ENCODE measurements around the gene AGAP1.

The AGAP1 gene

DNA sequence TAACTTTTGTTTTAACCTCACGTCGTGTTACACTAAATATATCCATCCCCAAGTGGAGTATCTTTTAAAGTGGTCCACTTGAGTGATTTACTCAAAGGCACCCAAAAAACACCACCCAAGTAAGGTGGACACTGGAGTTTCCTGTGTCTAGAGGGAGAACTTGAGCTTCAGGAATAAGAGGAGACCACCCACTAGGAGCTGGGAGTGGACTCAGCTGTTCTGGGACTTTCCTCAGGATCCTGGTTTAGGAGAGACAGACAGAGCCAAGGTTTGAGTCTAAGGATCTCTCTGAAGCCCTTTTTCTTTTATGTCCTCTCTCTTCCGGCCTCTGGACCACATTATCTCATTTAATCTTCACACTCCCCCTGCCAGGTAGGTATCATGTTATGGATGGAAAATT, 523.6 kb downstream of the AGAP1 start:
- no peaks in the 10 kb centered on the region for H3K9me3 ChIP-seq (ENCODE audit: control insufficient read depth in 2 of 2, low read length in 2 of 2)

DNA sequence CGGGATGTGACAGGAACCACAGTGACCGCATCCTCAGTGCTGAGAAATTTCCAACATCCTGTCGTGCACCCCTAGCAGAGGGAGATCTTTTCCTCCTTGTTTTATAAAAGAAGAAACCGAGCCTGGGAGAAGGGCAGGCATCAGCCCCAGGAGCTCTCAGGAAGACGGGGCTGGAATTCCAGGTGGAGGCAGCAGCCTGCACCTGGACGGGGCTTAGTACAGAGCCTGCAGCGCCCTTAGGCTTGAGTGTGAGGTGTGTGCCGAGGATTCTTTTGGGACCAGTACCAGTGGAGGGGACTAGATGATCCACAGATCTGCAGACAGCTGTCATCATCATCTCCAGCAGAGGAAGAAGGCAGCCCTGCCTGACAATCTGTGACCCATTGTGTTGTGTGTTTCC, 525.6 kb downstream of the AGAP1 start:
- no peak overlapping the region for H3K27ac ChIP-seq (ENCODE audit: low read depth in 2 of 2, low read length in 2 of 2)
- H3K9ac ChIP-seq (ENCODE audit: low read depth in 1 of 2, low read length in 2 of 2) = no peak overlapping the region
- H3K9me3 ChIP-seq (ENCODE audit: control insufficient read depth in 2 of 2, low read length in 2 of 2) = no peaks in the 10 kb centered on the region
- H3K27me3 ChIP-seq (ENCODE audit: control insufficient read depth in 2 of 2, insufficient read depth in 2 of 2, low read length in 2 of 2) = no peaks in the 10 kb centered on the region
- peaks cover 3 to 4% of the 10 kb centered on the region in 2 donors for H3K36me3 ChIP-seq (ENCODE audit: control insufficient read depth in 2 of 2, insufficient read depth in 2 of 2, low read length in 2 of 2)
- H3K4me3 ChIP-seq (ENCODE audit: low read length in 2 of 2) = no peak overlapping the region
- H3K4me1 ChIP-seq (ENCODE audit: control insufficient read depth in 2 of 2, insufficient read depth in 2 of 2, low read length in 2 of 2) = no peaks in the 10 kb centered on the region

More for the DNA sequence above, 523.6 kb downstream of the AGAP1 start:
- H3K9ac ChIP-seq (ENCODE audit: low read depth in 1 of 2, low read length in 2 of 2) = no peak overlapping the region
- no peak overlapping the region for H3K4me3 ChIP-seq (ENCODE audit: low read length in 2 of 2)
- H3K4me1 ChIP-seq (ENCODE audit: control insufficient read depth in 2 of 2, insufficient read depth in 2 of 2, low read length in 2 of 2) = no peaks in the 10 kb centered on the region
- no peak overlapping the region for H3K27ac ChIP-seq (ENCODE audit: low read depth in 2 of 2, low read length in 2 of 2)
- no peaks in the 10 kb centered on the region for H3K27me3 ChIP-seq (ENCODE audit: control insufficient read depth in 2 of 2, insufficient read depth in 2 of 2, low read length in 2 of 2)
- H3K36me3 ChIP-seq (ENCODE audit: control insufficient read depth in 2 of 2, insufficient read depth in 2 of 2, low read length in 2 of 2) = peaks cover 3 to 4% of the 10 kb centered on the region in 2 donors

DNA sequence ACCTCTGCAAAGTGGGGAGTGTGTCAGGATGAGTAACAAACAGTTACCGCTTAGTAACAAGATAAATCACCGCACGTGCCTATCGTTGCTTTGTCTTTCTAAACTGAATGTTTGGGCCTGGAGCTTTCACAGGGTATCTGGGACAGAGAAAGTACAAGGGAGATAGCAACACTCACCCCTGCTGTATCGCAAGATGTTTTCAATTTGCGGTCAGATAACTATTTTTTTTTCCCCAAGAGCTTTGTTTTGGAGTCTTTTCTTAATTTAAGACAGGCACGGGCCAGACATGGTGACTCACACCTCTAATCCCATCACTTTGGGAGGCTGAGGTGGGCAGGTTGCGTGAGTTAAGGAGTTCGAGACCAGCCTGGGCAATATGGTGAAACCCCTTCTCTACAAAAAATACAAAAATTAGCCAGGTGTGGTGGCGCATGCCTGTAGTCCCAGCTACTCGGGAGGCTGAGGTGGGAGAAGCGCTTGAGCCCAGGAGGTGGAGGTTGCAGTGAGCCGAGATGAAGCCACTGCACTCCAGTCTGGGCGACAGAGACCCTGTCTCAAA, 527.7 kb downstream of the AGAP1 start:
- Histone ChIP-seq H3K27ac (ENCODE audit: low read depth in 2 of 2, low read length in 2 of 2) (no peak overlapping the region), H3K9ac (ENCODE audit: low read depth in 1 of 2, low read length in 2 of 2) (no peak overlapping the region), H3K27me3 (ENCODE audit: control insufficient read depth in 2 of 2, insufficient read depth in 2 of 2, low read length in 2 of 2) (no peaks in the 10 kb centered on the region), H3K4me1 (ENCODE audit: control insufficient read depth in 2 of 2, insufficient read depth in 2 of 2, low read length in 2 of 2) (no peaks in the 10 kb centered on the region), H3K4me3 (ENCODE audit: low read length in 2 of 2) (no peak overlapping the region), H3K36me3 (ENCODE audit: control insufficient read depth in 2 of 2, insufficient read depth in 2 of 2, low read length in 2 of 2) (peaks cover 3 to 4% of the 10 kb centered on the region in 2 donors), H3K9me3 (ENCODE audit: control insufficient read depth in 2 of 2, low read length in 2 of 2) (no peaks in the 10 kb centered on the region)

DNA sequence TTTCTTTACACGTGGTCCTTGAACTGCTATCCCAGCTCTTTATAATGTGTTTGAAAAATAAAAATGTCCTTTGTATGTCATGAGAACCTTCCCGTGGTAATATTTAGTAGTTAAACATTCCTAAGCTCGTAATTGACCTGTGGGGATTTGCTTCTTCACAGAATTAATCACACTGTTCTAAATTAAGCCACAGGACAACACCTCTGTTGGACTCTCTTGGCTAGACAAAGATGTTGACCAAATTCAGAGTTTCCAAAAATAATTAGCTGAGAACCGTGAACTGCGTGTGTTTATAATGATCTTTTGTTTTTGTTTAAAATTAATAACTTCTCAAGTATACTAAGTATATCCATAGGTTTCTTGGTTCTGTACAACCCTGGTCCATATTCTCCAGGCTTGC, 528.3 kb downstream of the AGAP1 start:
- Histone ChIP-seq H3K27ac (ENCODE audit: low read depth in 2 of 2, low read length in 2 of 2) (no peak overlapping the region), H3K4me1 (ENCODE audit: control insufficient read depth in 2 of 2, insufficient read depth in 2 of 2, low read length in 2 of 2) (no peaks in the 10 kb centered on the region), H3K4me3 (ENCODE audit: low read length in 2 of 2) (no peak overlapping the region), H3K36me3 (ENCODE audit: control insufficient read depth in 2 of 2, insufficient read depth in 2 of 2, low read length in 2 of 2) (peaks cover 3 to 4% of the 10 kb centered on the region in 2 donors), H3K27me3 (ENCODE audit: control insufficient read depth in 2 of 2, insufficient read depth in 2 of 2, low read length in 2 of 2) (no peaks in the 10 kb centered on the region), H3K9ac (ENCODE audit: low read depth in 1 of 2, low read length in 2 of 2) (no peak overlapping the region), H3K9me3 (ENCODE audit: control insufficient read depth in 2 of 2, low read length in 2 of 2) (no peaks in the 10 kb centered on the region)

DNA sequence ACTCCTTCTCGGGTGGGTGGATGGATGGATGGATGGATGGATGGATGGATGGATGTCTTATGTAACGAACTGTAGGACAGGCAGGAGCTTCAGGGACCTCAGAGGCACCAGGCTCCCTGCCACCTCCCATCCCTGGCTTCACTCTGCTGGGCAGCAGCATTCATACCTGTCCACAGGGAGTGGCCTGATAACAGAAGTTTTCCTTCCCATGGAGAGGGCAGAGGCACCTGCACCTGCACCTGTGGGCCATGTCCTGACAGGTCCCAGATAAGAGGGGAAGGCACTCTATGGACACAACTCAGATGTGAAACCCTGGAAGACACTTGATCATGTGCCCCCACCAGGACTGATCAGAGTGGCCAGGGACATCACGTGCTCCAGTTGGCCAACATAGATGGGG, 532.0 kb downstream of the AGAP1 start:
- H3K36me3 ChIP-seq (ENCODE audit: control insufficient read depth in 2 of 2, insufficient read depth in 2 of 2, low read length in 2 of 2) = peaks cover 4 to 5% of the 10 kb centered on the region in 2 donors
- H3K9me3 ChIP-seq (ENCODE audit: control insufficient read depth in 2 of 2, low read length in 2 of 2) = no peaks in the 10 kb centered on the region
- H3K9ac ChIP-seq (ENCODE audit: low read depth in 1 of 2, low read length in 2 of 2) = no peak overlapping the region
- H3K27me3 ChIP-seq (ENCODE audit: control insufficient read depth in 2 of 2, insufficient read depth in 2 of 2, low read length in 2 of 2) = no peaks in the 10 kb centered on the region
- H3K4me3 ChIP-seq (ENCODE audit: low read length in 2 of 2) = no peak overlapping the region
- H3K4me1 ChIP-seq (ENCODE audit: control insufficient read depth in 2 of 2, insufficient read depth in 2 of 2, low read length in 2 of 2) = no peaks in the 10 kb centered on the region
- no peak overlapping the region for H3K27ac ChIP-seq (ENCODE audit: low read depth in 2 of 2, low read length in 2 of 2)

DNA sequence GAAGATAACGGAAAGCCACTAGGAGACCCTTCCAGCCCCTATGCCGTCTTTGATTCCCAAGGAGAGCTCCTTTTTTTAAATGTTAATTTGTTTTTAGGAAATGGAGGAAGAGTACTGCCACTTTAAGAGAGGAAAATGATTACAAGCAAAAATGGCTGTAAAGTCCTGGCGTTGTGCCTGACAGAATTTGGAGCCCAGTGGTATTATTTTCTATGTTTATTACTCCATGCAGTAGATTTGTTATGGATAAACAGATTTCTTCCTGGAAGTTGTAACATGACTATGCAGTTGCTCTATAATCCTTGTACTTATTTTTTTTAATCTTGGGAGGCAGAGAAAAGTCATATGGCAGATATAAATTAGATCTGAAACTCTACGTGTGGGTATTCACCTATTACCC, 533.0 kb downstream of the AGAP1 start:
- H3K27me3 ChIP-seq (ENCODE audit: control insufficient read depth in 2 of 2, insufficient read depth in 2 of 2, low read length in 2 of 2) = no peaks in the 10 kb centered on the region
- H3K27ac ChIP-seq (ENCODE audit: low read depth in 2 of 2, low read length in 2 of 2) = no peak overlapping the region
- H3K4me3 ChIP-seq (ENCODE audit: low read length in 2 of 2) = no peak overlapping the region
- H3K9me3 ChIP-seq (ENCODE audit: control insufficient read depth in 2 of 2, low read length in 2 of 2) = no peaks in the 10 kb centered on the region
- H3K36me3 ChIP-seq (ENCODE audit: control insufficient read depth in 2 of 2, insufficient read depth in 2 of 2, low read length in 2 of 2) = peaks cover 0 to 2% of the 10 kb centered on the region in 2 donors
- no peaks in the 10 kb centered on the region for H3K4me1 ChIP-seq (ENCODE audit: control insufficient read depth in 2 of 2, insufficient read depth in 2 of 2, low read length in 2 of 2)
- no peak overlapping the region for H3K9ac ChIP-seq (ENCODE audit: low read depth in 1 of 2, low read length in 2 of 2)

DNA sequence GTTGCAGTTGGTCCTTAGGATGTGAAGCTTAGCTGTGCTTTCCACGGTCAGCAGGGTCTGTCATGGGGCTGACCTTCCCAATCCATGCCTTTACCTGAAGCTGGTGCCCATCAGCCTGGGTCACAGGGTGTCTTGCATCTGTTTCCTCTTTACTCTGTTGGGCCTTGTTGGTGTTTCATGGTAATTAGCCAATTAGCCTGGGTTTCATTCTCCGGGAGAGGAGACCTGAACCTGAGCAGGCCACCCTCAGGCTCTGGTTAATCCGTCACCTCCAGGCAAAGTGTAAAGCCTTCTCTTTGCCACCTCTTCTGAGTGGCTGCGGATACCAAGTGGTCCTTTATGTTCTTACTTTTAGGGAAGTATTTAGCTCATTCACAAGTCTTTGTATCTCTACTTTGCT, 534.2 kb downstream of the AGAP1 start:
- no peak overlapping the region for H3K4me3 ChIP-seq (ENCODE audit: low read length in 2 of 2)
- no peaks in the 10 kb centered on the region for H3K27me3 ChIP-seq (ENCODE audit: control insufficient read depth in 2 of 2, insufficient read depth in 2 of 2, low read length in 2 of 2)
- no peaks in the 10 kb centered on the region for H3K9me3 ChIP-seq (ENCODE audit: control insufficient read depth in 2 of 2, low read length in 2 of 2)
- H3K9ac ChIP-seq (ENCODE audit: low read depth in 1 of 2, low read length in 2 of 2) = no peak overlapping the region
- no peaks in the 10 kb centered on the region for H3K4me1 ChIP-seq (ENCODE audit: control insufficient read depth in 2 of 2, insufficient read depth in 2 of 2, low read length in 2 of 2)
- H3K36me3 ChIP-seq (ENCODE audit: control insufficient read depth in 2 of 2, insufficient read depth in 2 of 2, low read length in 2 of 2) = peaks cover 0 to 2% of the 10 kb centered on the region in 2 donors
- no peak overlapping the region for H3K27ac ChIP-seq (ENCODE audit: low read depth in 2 of 2, low read length in 2 of 2)

DNA sequence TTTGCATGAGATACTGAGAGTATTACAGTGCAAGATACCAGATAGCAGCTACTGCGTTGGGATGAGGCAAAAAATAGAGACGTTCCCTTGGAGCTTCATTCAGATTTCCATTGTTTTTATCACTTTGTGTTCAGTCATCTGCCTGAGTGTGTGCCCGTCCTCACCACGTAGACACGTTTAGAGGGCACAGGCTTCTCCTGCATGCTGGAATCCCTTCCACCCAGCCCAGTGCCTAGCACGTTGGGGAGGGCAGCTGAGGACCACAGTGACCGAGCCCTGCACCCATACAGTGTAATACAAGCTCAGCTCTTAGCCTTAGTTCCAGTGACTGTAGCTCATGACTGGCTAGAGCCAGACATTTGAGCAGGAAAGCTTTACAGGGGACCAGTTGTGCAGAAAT, 539.6 kb downstream of the AGAP1 start:
- no peak overlapping the region for H3K9ac ChIP-seq (ENCODE audit: low read depth in 1 of 2, low read length in 2 of 2)
- H3K9me3 ChIP-seq (ENCODE audit: control insufficient read depth in 2 of 2, low read length in 2 of 2) = no peaks in the 10 kb centered on the region
- H3K27ac ChIP-seq (ENCODE audit: low read depth in 2 of 2, low read length in 2 of 2) = no peak overlapping the region
- H3K4me1 ChIP-seq (ENCODE audit: control insufficient read depth in 2 of 2, insufficient read depth in 2 of 2, low read length in 2 of 2) = no peaks in the 10 kb centered on the region
- H3K4me3 ChIP-seq (ENCODE audit: low read length in 2 of 2) = no peak overlapping the region
- peaks cover 5 to 9% of the 10 kb centered on the region in 2 donors for H3K36me3 ChIP-seq (ENCODE audit: control insufficient read depth in 2 of 2, insufficient read depth in 2 of 2, low read length in 2 of 2)
- no peaks in the 10 kb centered on the region for H3K27me3 ChIP-seq (ENCODE audit: control insufficient read depth in 2 of 2, insufficient read depth in 2 of 2, low read length in 2 of 2)

DNA sequence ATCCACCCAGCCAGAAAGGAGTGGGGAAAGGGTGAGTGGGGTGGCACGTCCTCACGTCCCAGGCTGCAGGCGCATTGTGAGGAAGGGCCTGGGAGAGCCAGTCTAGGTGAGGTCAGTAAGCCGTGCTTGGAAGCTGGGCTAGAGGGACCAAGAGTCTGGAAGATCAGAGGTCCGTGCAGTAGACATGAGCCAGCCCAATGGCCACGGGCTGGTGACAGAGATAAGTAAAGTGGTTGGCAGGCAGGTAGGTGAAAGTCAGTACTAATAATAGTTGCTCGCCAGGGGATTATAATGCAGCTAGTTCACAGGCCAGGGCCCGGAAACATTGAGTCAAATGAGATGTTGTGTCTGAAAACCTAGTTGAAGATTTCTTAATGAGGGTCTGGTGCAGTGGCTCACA, 541.1 kb downstream of the AGAP1 start:
- Histone ChIP-seq H3K4me1 (ENCODE audit: control insufficient read depth in 2 of 2, insufficient read depth in 2 of 2, low read length in 2 of 2) (no peaks in the 10 kb centered on the region), H3K27ac (ENCODE audit: low read depth in 2 of 2, low read length in 2 of 2) (no peak overlapping the region), H3K27me3 (ENCODE audit: control insufficient read depth in 2 of 2, insufficient read depth in 2 of 2, low read length in 2 of 2) (no peaks in the 10 kb centered on the region), H3K9ac (ENCODE audit: low read depth in 1 of 2, low read length in 2 of 2) (no peak overlapping the region), H3K9me3 (ENCODE audit: control insufficient read depth in 2 of 2, low read length in 2 of 2) (no peaks in the 10 kb centered on the region), H3K4me3 (ENCODE audit: low read length in 2 of 2) (no peak overlapping the region), H3K36me3 (ENCODE audit: control insufficient read depth in 2 of 2, insufficient read depth in 2 of 2, low read length in 2 of 2) (peaks cover 7 to 8% of the 10 kb centered on the region in 2 donors)

DNA sequence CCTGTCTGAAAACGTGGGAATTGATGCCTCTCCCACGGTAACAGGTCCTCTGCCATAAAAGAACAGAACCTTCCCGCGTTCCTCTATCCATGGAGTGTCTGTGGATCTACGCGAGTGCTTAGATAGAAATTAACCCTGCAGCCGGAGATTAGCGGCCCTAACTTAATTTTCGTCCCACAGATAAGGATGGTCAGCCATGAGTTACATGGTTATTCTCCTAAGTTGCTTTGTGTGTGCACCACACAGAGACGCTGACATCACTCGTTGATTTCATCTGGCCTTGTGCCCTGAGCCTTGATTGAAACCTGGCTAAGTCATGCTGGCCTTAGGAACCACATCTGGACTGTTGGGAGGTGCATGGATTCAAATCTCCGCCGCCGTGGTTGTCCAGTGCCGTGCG, 542.2 kb downstream of the AGAP1 start:
- peaks cover 10 to 12% of the 10 kb centered on the region in 2 donors for H3K36me3 ChIP-seq (ENCODE audit: control insufficient read depth in 2 of 2, insufficient read depth in 2 of 2, low read length in 2 of 2)

DNA sequence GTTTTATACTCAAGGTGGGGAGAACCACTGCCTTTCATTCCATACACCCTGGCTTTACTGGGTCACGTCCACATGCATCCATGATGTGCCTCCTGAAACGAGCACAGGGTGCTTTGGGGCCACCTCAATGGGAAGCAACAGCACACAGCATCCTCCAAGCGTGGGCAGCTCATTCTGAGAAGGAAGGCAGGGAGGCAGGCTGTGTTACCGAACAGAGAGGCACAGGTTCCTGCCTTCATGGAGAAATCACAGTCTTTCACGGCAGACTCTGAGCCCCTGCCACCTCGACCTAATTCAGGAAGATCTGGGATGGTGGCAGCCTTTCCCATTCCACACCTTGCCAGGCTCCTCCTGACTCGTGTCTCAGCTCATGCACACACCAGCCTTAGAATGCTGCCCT, 544.3 kb downstream of the AGAP1 start:
- H3K27ac ChIP-seq (ENCODE audit: low read depth in 2 of 2, low read length in 2 of 2) = no peak overlapping the region
- peaks cover 17 to 21% of the 10 kb centered on the region in 2 donors for H3K36me3 ChIP-seq (ENCODE audit: control insufficient read depth in 2 of 2, insufficient read depth in 2 of 2, low read length in 2 of 2)
- no peaks in the 10 kb centered on the region for H3K27me3 ChIP-seq (ENCODE audit: control insufficient read depth in 2 of 2, insufficient read depth in 2 of 2, low read length in 2 of 2)
- no peak overlapping the region for H3K4me3 ChIP-seq (ENCODE audit: low read length in 2 of 2)
- no peaks in the 10 kb centered on the region for H3K9me3 ChIP-seq (ENCODE audit: control insufficient read depth in 2 of 2, low read length in 2 of 2)
- no peaks in the 10 kb centered on the region for H3K4me1 ChIP-seq (ENCODE audit: control insufficient read depth in 2 of 2, insufficient read depth in 2 of 2, low read length in 2 of 2)
- H3K9ac ChIP-seq (ENCODE audit: low read depth in 1 of 2, low read length in 2 of 2) = no peak overlapping the region

More for the DNA sequence above, 542.2 kb downstream of the AGAP1 start:
- Histone ChIP-seq H3K27me3 (ENCODE audit: control insufficient read depth in 2 of 2, insufficient read depth in 2 of 2, low read length in 2 of 2) (no peaks in the 10 kb centered on the region), H3K27ac (ENCODE audit: low read depth in 2 of 2, low read length in 2 of 2) (no peak overlapping the region), H3K9ac (ENCODE audit: low read depth in 1 of 2, low read length in 2 of 2) (no peak overlapping the region), H3K4me3 (ENCODE audit: low read length in 2 of 2) (no peak overlapping the region), H3K9me3 (ENCODE audit: control insufficient read depth in 2 of 2, low read length in 2 of 2) (no peaks in the 10 kb centered on the region), H3K4me1 (ENCODE audit: control insufficient read depth in 2 of 2, insufficient read depth in 2 of 2, low read length in 2 of 2) (no peaks in the 10 kb centered on the region)

All from mucosa of rectum (tissue), 2 donors.